ENCODE data around the gene AMOTL1.

Gene AMOTL1

DNA sequence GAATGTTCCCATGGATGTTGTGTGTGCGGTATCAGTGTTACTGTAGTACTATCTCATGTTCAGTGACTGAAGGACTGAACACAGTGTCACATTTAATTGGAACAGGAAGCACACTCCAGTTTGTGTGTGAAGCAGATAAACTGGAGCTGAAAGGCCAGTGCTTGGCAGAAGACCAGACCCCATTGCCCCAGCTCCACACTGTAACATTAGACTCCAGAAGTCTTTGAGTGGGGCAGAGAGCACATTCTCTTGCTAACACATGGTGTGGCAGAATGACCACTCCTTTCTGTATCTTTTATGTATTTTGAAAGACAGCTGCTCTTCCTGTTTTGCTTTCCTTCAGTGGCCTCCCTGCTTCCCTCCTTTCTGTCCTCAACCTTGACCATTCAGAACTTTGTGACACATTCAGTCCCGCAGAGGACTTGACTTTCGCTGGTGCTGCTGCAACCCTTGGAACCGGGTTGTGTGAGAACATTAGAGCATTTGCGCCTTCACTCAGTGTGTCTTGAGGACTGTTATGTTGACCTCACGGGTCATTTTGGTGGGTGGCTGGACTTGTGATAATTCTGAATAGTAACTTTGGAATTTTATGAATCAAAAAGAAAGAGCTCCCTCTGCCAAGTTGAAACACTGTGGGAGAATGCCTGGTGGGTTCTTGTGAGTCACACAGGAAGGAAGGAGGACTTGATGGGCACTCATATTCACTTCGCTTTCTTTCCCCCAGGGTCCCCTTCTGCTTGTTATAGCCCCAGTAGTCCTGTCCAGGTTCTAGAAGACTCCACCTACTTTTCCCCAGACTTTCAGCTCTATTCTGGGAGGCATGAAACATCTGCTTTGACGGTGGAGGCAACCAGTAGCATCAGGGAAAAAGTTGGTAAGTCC is 26.4 kb downstream of the AMOTL1 start:
- ChIA-PET CTCF (interaction anchor here (0.6 to 1.9 kb wide), 8 partner anchors 8 to 171 kb away, joined by 3 to 6 read pairs (median 4); no protein-coding TSS in a partner anchor), POLR2A (interaction anchor here (1.4 kb wide), 1 partner anchor 26 kb away, joined by 4 read pairs; the partner anchor contains the start of gene AMOTL1)

DNA sequence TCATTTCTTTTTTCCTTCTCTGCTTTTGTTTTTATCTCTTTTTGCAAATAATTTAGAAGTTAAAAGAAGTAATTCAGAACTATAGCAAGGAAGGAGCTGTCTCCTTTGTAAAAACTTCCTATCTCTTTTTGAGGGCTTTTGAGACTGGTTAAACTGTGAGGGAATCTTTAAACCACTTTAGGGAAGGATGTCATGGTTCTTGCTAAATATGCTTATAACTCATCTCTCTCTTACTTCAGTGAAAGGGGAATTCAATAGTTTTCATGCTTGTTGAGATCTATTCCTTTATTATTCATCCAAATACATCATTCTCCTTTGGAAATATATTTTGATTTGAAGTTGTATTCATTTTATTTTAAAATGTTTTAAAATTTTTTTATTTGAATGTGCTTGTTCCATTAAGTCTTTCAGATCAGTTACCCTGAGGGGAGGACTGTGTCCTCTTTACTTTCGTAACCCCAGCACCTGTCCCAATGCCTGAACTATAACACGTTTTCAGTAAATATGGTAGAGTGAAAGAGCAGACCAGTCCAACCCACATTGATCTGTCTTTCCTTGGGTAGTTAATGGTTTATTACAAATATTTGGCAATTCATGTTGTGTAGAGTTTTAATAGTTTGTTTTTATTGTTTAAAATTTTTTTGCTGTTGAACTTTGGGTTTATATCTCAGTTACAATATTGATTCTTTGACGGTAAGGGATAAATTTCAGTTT is 27.5 kb downstream of the AMOTL1 start:
- no peaks in the 10 kb centered on the region for H3K27me3 ChIP-seq (replicated peaks in 2 of 5; ENCODE audit: control insufficient read depth in 4 of 5, insufficient read depth in 5 of 5, low read length in 4 of 5)
- ChIA-PET POLR2A (interaction anchor here (0.6 kb wide), 1 partner anchor 14 kb away, joined by 3 read pairs; no protein-coding TSS in a partner anchor), CTCF (interaction anchor here (1.3 to 1.9 kb wide), 4 partner anchors 9 to 102 kb away, joined by 4 to 6 read pairs (median 5); no protein-coding TSS in a partner anchor)
- 100% methylated on average over 1 of the region's 3 CpGs for WGBS (ENCODE audit: insufficient coverage)
- H3K9me3 ChIP-seq (ENCODE audit: control extremely low read depth in 1 of 5, control insufficient read depth in 4 of 5, insufficient read depth in 2 of 5, low read depth in 1 of 5, low read length in 4 of 5), result peaks cover 0 to 1% (median 0%) of the 10 kb centered on the region in 5 experiments
- H3K4me1 ChIP-seq (ENCODE audit: control extremely low read depth in 1 of 4, control insufficient read depth in 4 of 4, insufficient read depth in 4 of 4, low read length in 3 of 4), result peaks cover 0 to 14% (median 11%) of the 10 kb centered on the region in 4 experiments
- no peak for DNase-seq
- H3K4me3 ChIP-seq (ENCODE audit: control insufficient read depth in 1 of 7, extremely low read depth in 1 of 7, insufficient read depth in 4 of 7, low read depth in 2 of 7, low read length in 6 of 7), result no peak overlapping the region
- H3K36me3 ChIP-seq (ENCODE audit: control insufficient read depth in 4 of 4, insufficient read depth in 4 of 4, low read length in 3 of 4), result peaks cover 0 to 15% (median 8%) of the 10 kb centered on the region in 4 experiments
- no peak overlapping the region for H3K27ac ChIP-seq (ENCODE audit: insufficient read depth in 1 of 2, low read depth in 1 of 2, low read length in 2 of 2, poor library complexity in 1 of 2, severe bottlenecking in 2 of 2)

More for the DNA sequence above, 26.4 kb downstream of the AMOTL1 start:
- Histone ChIP-seq H3K4me3 (ENCODE audit: control insufficient read depth in 1 of 7, extremely low read depth in 1 of 7, insufficient read depth in 4 of 7, low read depth in 2 of 7, low read length in 6 of 7) (peak overlapping the region in 2 of 7 experiments; percentile 6 to 31), H3K27ac (ENCODE audit: insufficient read depth in 1 of 2, low read depth in 1 of 2, low read length in 2 of 2, poor library complexity in 1 of 2, severe bottlenecking in 2 of 2) (no peak overlapping the region), H3K27me3 (replicated peaks in 2 of 5; ENCODE audit: control insufficient read depth in 4 of 5, insufficient read depth in 5 of 5, low read length in 4 of 5) (no peaks in the 10 kb centered on the region), H3K9me3 (ENCODE audit: control extremely low read depth in 1 of 5, control insufficient read depth in 4 of 5, insufficient read depth in 2 of 5, low read depth in 1 of 5, low read length in 4 of 5) (peaks cover 0 to 1% (median 0%) of the 10 kb centered on the region in 5 experiments), H3K4me1 (ENCODE audit: control extremely low read depth in 1 of 4, control insufficient read depth in 4 of 4, insufficient read depth in 4 of 4, low read length in 3 of 4) (peaks cover 0 to 14% (median 11%) of the 10 kb centered on the region in 4 experiments), H3K36me3 (ENCODE audit: control insufficient read depth in 4 of 4, insufficient read depth in 4 of 4, low read length in 3 of 4) (peaks cover 0 to 5% (median 1%) of the 10 kb centered on the region in 4 experiments)
- 76% methylated on average over 8 of the region's 8 CpGs for WGBS (ENCODE audit: insufficient coverage)
- DNase-seq, result peak; percentile 29 to 80 (median 64)

- Histone ChIP-seq H3K36me3 (ENCODE audit: control insufficient read depth in 4 of 4, insufficient read depth in 4 of 4, low read length in 3 of 4) (peaks cover 0 to 21% (median 13%) of the 10 kb centered on the region in 4 experiments), H3K4me1 (ENCODE audit: control extremely low read depth in 1 of 4, control insufficient read depth in 4 of 4, insufficient read depth in 4 of 4, low read length in 3 of 4) (peaks cover 0 to 14% (median 11%) of the 10 kb centered on the region in 4 experiments), H3K9me3 (ENCODE audit: control extremely low read depth in 1 of 5, control insufficient read depth in 4 of 5, insufficient read depth in 2 of 5, low read depth in 1 of 5, low read length in 4 of 5) (peaks cover 0 to 1% (median 0%) of the 10 kb centered on the region in 5 experiments), H3K27ac (ENCODE audit: insufficient read depth in 1 of 2, low read depth in 1 of 2, low read length in 2 of 2, poor library complexity in 1 of 2, severe bottlenecking in 2 of 2) (no peak overlapping the region), H3K4me3 (ENCODE audit: control insufficient read depth in 1 of 7, extremely low read depth in 1 of 7, insufficient read depth in 4 of 7, low read depth in 2 of 7, low read length in 6 of 7) (no peak overlapping the region), H3K27me3 (replicated peaks in 2 of 5; ENCODE audit: control insufficient read depth in 4 of 5, insufficient read depth in 5 of 5, low read length in 4 of 5) (no peaks in the 10 kb centered on the region)
- POLR2A ChIA-PET, result no interaction called here
- 100% methylated on average over 1 of the region's 2 CpGs for WGBS (ENCODE audit: insufficient coverage)
- CTCF ChIA-PET, result no interaction called here
- no peak for DNase-seq
Measured at GRCh38 chr11:94796190-94796580, 28.0 kb downstream of the AMOTL1 start.

DNA sequence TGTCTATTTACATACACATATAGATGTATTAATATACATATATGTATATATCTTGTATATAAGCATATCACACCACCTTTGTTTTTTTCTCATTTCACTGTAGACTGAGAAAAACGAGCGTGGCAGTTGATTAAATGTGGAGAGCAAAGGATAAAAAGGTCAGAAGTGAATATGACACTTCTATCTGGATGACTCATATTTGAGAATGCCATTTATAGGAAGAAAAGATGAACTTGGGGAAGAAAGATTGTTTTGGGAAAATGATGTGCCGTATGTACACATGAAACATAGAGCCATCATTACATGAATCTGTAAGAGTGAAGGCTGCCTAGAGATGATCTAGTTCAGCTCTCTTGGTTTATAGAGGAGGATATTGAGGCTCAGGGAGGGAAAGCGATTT is 28.7 kb downstream of the AMOTL1 start:
- WGBS (ENCODE audit: insufficient coverage), result no CpG with 5 or more reads among the region's 4 CpGs
- H3K27me3 ChIP-seq (replicated peaks in 2 of 5; ENCODE audit: control insufficient read depth in 4 of 5, insufficient read depth in 5 of 5, low read length in 4 of 5), result no peaks in the 10 kb centered on the region
- peaks cover 0 to under 1% (median 0%) of the 10 kb centered on the region in 5 experiments for H3K9me3 ChIP-seq (ENCODE audit: control extremely low read depth in 1 of 5, control insufficient read depth in 4 of 5, insufficient read depth in 2 of 5, low read depth in 1 of 5, low read length in 4 of 5)
- ChIA-PET CTCF (interaction anchor here (1.3 kb wide), 1 partner anchor 56 kb away, joined by 3 read pairs; no protein-coding TSS in a partner anchor), POLR2A (no interaction called here)
- no peak overlapping the region for H3K4me3 ChIP-seq (ENCODE audit: control insufficient read depth in 1 of 7, extremely low read depth in 1 of 7, insufficient read depth in 4 of 7, low read depth in 2 of 7, low read length in 6 of 7)
- no peak overlapping the region for H3K27ac ChIP-seq (ENCODE audit: insufficient read depth in 1 of 2, low read depth in 1 of 2, low read length in 2 of 2, poor library complexity in 1 of 2, severe bottlenecking in 2 of 2)
- no peak for DNase-seq
- peaks cover 0 to 14% (median 11%) of the 10 kb centered on the region in 4 experiments for H3K4me1 ChIP-seq (ENCODE audit: control extremely low read depth in 1 of 4, control insufficient read depth in 4 of 4, insufficient read depth in 4 of 4, low read length in 3 of 4)
- peaks cover 0 to 26% (median 19%) of the 10 kb centered on the region in 4 experiments for H3K36me3 ChIP-seq (ENCODE audit: control insufficient read depth in 4 of 4, insufficient read depth in 4 of 4, low read length in 3 of 4)

DNA sequence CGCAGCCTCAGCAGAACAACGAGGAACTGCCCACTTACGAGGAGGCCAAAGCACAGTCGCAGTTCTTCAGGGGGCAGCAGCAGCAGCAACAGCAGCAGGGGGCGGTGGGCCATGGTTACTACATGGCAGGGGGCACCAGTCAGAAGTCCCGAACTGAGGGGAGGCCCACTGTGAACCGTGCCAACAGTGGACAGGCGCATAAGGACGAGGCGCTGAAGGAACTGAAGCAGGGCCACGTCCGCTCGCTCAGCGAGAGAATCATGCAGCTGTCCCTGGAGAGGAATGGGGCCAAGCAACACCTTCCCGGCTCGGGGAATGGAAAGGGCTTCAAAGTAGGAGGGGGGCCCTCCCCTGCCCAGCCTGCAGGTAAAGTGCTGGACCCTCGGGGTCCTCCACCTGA is 31.6 kb downstream of the AMOTL1 start:
- no peaks in the 10 kb centered on the region for H3K27me3 ChIP-seq (replicated peaks in 2 of 5; ENCODE audit: control insufficient read depth in 4 of 5, insufficient read depth in 5 of 5, low read length in 4 of 5)
- POLR2A ChIA-PET, result no interaction called here
- DNase-seq, result no peak
- H3K9me3 ChIP-seq (ENCODE audit: control extremely low read depth in 1 of 5, control insufficient read depth in 4 of 5, insufficient read depth in 2 of 5, low read depth in 1 of 5, low read length in 4 of 5), result no peaks in the 10 kb centered on the region
- CTCF ChIA-PET, result interaction anchor here (1.0 kb wide), 1 partner anchor 18 kb away, joined by 3 read pairs; no protein-coding TSS in a partner anchor
- H3K36me3 ChIP-seq (ENCODE audit: control insufficient read depth in 4 of 4, insufficient read depth in 4 of 4, low read length in 3 of 4), result peaks cover 5 to 41% (median 32%) of the 10 kb centered on the region in 4 experiments
- H3K27ac ChIP-seq (ENCODE audit: insufficient read depth in 1 of 2, low read depth in 1 of 2, low read length in 2 of 2, poor library complexity in 1 of 2, severe bottlenecking in 2 of 2), result no peak overlapping the region
- H3K4me3 ChIP-seq (ENCODE audit: control insufficient read depth in 1 of 7, extremely low read depth in 1 of 7, insufficient read depth in 4 of 7, low read depth in 2 of 7, low read length in 6 of 7), result no peak overlapping the region
- 97% methylated on average over 17 of the region's 17 CpGs for WGBS (ENCODE audit: insufficient coverage)
- peaks cover 0 to 5% (median 3%) of the 10 kb centered on the region in 4 experiments for H3K4me1 ChIP-seq (ENCODE audit: control extremely low read depth in 1 of 4, control insufficient read depth in 4 of 4, insufficient read depth in 4 of 4, low read length in 3 of 4)

DNA sequence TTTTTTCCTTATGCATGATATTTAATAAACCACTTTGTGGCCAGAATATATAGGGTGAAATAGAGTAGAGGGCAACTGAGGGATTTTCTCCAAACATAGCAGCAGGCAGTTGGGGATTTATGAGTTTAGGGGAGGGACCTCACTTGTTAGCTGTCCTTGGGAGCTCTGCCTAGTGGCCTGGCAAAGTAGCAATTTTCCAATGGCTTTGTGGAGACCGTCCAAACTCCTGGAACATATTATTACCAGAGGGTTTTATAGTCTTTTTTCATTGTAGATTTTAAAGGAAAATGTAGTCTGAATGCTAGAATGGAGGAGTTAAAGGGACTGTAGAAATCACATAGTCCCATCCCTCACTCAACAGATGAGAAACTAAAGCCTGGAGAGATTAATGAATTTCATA is 32.3 kb downstream of the AMOTL1 start:
- POLR2A ChIA-PET, result no interaction called here
- H3K4me3 ChIP-seq (ENCODE audit: control insufficient read depth in 1 of 7, extremely low read depth in 1 of 7, insufficient read depth in 4 of 7, low read depth in 2 of 7, low read length in 6 of 7), result no peak overlapping the region
- DNase-seq, result no peak
- WGBS (ENCODE audit: insufficient coverage), result no CpG with 5 or more reads among the region's 1 CpG
- CTCF ChIA-PET, result interaction anchor here (1.0 kb wide), 1 partner anchor 17 kb away, joined by 3 read pairs; no protein-coding TSS in a partner anchor
- no peaks in the 10 kb centered on the region for H3K4me1 ChIP-seq (ENCODE audit: control extremely low read depth in 1 of 4, control insufficient read depth in 4 of 4, insufficient read depth in 4 of 4, low read length in 3 of 4)
- no peaks in the 10 kb centered on the region for H3K9me3 ChIP-seq (ENCODE audit: control extremely low read depth in 1 of 5, control insufficient read depth in 4 of 5, insufficient read depth in 2 of 5, low read depth in 1 of 5, low read length in 4 of 5)
- H3K27ac ChIP-seq (ENCODE audit: insufficient read depth in 1 of 2, low read depth in 1 of 2, low read length in 2 of 2, poor library complexity in 1 of 2, severe bottlenecking in 2 of 2), result no peak overlapping the region
- peaks cover 5 to 45% (median 32%) of the 10 kb centered on the region in 4 experiments for H3K36me3 ChIP-seq (ENCODE audit: control insufficient read depth in 4 of 4, insufficient read depth in 4 of 4, low read length in 3 of 4)
- no peaks in the 10 kb centered on the region for H3K27me3 ChIP-seq (replicated peaks in 2 of 5; ENCODE audit: control insufficient read depth in 4 of 5, insufficient read depth in 5 of 5, low read length in 4 of 5)
